ENCODE measurements around the gene VHLL.

Gene VHLL

DNA sequence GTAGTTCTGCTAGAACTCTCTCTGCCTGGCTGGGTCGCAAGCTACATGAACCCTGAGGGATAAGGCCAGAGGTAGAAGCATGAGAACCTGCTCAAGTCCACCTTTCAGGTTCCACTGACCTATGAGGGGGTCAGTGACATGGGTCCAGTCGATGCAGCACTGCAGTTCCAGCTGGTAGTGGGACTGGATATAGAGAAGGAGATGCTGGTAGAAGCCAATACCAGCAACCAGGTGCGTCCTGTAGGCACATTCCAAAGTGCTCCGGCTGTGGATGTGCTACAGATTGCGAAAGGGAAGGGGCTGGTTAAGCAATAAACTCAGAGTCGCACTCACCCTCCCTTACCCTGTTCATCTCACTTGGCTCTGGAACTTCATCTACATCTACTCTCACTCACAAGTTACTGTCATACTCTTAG, 22.1 kb downstream of the VHLL start:
- TF ChIP-seq, protein P1, sequence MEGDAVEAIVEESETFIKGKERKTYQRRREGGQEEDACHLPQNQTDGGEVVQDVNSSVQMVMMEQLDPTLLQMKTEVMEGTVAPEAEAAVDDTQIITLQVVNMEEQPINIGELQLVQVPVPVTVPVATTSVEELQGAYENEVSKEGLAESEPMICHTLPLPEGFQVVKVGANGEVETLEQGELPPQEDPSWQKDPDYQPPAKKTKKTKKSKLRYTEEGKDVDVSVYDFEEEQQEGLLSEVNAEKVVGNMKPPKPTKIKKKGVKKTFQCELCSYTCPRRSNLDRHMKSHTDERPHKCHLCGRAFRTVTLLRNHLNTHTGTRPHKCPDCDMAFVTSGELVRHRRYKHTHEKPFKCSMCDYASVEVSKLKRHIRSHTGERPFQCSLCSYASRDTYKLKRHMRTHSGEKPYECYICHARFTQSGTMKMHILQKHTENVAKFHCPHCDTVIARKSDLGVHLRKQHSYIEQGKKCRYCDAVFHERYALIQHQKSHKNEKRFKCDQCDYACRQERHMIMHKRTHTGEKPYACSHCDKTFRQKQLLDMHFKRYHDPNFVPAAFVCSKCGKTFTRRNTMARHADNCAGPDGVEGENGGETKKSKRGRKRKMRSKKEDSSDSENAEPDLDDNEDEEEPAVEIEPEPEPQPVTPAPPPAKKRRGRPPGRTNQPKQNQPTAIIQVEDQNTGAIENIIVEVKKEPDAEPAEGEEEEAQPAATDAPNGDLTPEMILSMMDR (IDR thresholded peaks at IDR 0.05; ENCODE audit: low read depth, low read length, missing control alignments), result no peak
- in situ Hi-C loops (cut with HindIII; ENCODE audit: low sequenced_read_pairs), result no loop called here
- no peak for DNase-seq (ENCODE audit: low read depth)
- no peak overlapping the region for H3K4me3 ChIP-seq (ENCODE audit: low read depth, low read length)

DNA sequence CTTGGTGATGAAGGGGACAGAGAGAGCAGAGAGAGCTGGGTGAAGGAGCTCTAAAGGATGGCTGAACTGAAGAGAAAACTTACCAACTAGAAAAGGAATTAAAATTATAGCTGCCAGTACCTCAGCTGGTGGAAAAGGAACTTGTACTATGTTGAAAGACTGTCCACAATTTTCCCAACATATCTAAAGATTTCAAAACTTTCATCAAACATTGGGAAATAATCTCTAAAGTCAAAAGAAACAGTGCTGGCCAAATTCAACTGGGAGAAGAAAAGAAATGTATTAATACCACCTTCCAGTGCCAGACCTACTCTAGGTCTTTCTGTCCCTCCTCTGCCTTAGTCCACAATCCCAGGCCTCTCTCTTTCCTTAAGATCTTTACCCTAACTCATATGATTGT, 22.6 kb downstream of the VHLL start:
- H3K4me3 ChIP-seq (ENCODE audit: low read depth, low read length), result no peak overlapping the region
- DNase-seq (ENCODE audit: low read depth), result no peak
- TF ChIP-seq, protein P1 (IDR thresholded peaks at IDR 0.05; ENCODE audit: low read depth, low read length, missing control alignments), result no peak
- in situ Hi-C loops (cut with HindIII; ENCODE audit: low sequenced_read_pairs), result no loop called here

DNA sequence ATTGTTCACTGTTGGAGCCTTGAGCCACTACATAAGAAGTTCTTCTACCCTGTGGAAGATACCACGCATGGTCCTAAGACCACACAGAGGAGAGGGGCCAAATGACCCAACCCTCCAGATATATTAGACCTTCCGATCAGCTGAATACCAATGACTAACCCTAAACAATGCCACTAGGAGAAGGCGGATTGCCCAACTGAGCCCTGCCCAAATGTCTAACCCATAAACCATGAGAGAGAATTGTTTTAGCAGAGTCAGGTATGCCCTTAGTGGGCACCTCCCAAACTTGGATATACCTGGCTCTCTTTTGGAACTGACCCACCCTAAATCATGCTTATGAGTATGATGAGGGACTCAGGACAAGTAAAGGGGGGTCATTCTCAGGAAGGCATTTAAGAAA, 28.8 kb downstream of the VHLL start:
- TF ChIP-seq, protein P1 (IDR thresholded peaks at IDR 0.05; ENCODE audit: low read depth, low read length, missing control alignments), result no peak
- no peak for DNase-seq (ENCODE audit: low read depth)
- in situ Hi-C loops (cut with HindIII; ENCODE audit: low sequenced_read_pairs), result no loop called here
- no peak overlapping the region for H3K4me3 ChIP-seq (ENCODE audit: low read depth, low read length)

DNA sequence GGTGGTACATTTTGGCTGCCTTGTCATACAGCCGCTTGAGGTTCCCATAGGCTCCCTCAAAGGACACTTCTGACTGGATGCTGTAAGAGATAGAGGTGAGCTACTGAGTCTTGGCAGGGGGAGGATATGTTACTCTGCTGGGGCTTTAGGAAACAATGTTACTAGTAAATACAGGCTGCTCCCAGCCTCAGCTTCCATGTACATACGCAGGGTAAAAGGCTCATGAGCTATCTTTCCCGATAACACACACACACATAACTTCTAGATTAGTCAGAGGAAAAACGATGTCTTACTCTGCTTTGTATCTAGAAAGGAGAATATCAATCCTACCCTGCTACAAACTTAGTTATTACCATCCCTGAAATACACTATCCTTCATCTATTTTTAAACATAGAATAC, 30.8 kb downstream of the VHLL start:
- no peak overlapping the region for H3K4me3 ChIP-seq (ENCODE audit: low read depth, low read length)
- TF ChIP-seq, protein P1 (IDR thresholded peaks at IDR 0.05; ENCODE audit: low read depth, low read length, missing control alignments), result no peak
- no peak for DNase-seq (ENCODE audit: low read depth)
- in situ Hi-C loops (cut with HindIII; ENCODE audit: low sequenced_read_pairs), result no loop called here

DNA sequence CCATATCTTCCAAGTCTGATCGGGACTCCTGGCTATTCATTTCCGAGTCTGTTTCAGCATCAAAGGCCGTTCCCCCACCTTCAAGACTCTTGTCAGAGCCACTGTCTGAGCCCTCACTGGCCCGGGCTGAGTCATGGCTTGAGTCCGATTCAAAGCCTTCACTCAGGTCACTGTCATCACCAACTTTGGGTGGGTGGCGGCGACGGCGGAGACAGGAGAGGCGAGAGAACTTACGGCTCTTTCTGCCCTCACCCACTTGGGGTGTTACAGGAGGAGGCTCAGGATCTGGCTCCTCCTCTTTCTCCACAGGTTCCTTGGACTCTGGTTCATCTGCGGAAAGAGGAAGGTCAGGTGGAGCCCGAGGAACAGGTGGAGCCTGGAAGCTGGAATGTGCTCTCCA, 33.1 kb downstream of the VHLL start:
- H3K4me3 ChIP-seq (ENCODE audit: low read depth, low read length), result no peak overlapping the region
- no peak for DNase-seq (ENCODE audit: low read depth)
- in situ Hi-C loops (cut with HindIII; ENCODE audit: low sequenced_read_pairs), result no loop called here
- TF ChIP-seq, protein P1 (IDR thresholded peaks at IDR 0.05; ENCODE audit: low read depth, low read length, missing control alignments), result no peak

DNA sequence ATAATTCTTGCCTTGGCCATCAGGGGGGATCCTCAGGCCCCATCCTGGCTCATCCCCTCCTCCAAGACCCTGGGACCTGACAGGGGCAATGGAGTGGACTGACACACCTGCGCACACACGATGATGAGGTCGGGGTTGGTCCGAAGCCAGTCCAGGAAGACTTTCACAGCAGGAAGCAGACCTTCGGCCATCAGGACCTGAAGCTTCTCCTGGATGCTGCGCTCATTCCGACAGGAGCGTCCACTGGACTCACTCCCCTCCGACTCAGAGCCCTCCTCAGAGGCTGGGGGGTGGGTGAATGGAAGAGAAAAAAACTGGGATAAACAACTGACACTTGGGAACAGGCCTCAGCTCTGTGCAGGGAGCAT, 35.8 kb downstream of the VHLL start:
- no peak for DNase-seq (ENCODE audit: low read depth)
- TF ChIP-seq, protein P1 (IDR thresholded peaks at IDR 0.05; ENCODE audit: low read depth, low read length, missing control alignments), result no peak
- no peak overlapping the region for H3K4me3 ChIP-seq (ENCODE audit: low read depth, low read length)
- in situ Hi-C loops (cut with HindIII; ENCODE audit: low sequenced_read_pairs), result loop anchor here (5.0 kb wide), 1 partner anchor 49 kb away; no protein-coding TSS in a partner anchor

All from astrocyte of the cerebellum (primary cell).